NT2/D1 (cell line): ENCODE results near the gene MAFF.
"Not testable (repeated sequence)": the region's sequence is repeated elsewhere in the genome, so short reads cannot be mapped to it uniquely, and the experiment has no call there.

Source experiments
- DNase-seq: peaks from one replicate; pipeline ENCODE4 v3.0.0-alpha.2; 2011; ENCODE audit warnings: low read depth, low spot score
- H3K27me3 ChIP-seq: 2 replicates; pipeline ENCODE4 v1.6.0; 2011; ENCODE audit warnings: mild to moderate bottlenecking; ENCODE audit not compliant: insufficient read length, insufficient read depth
- H3K36me3 ChIP-seq: 2 replicates; pipeline ENCODE4 v1.6.1; 2011; ENCODE audit warnings: mild to moderate bottlenecking, low read length, mixed read lengths; ENCODE audit not compliant: insufficient read depth, insufficient read length
- H3K4me1 ChIP-seq: 2 replicates; pipeline ENCODE4 v1.5.1; 2011; ENCODE audit not compliant: insufficient read depth, insufficient read length
- H3K4me3 ChIP-seq: 2 replicates; pipeline ENCODE4 v1.5.1; 2011; ENCODE audit warnings: low read depth; ENCODE audit not compliant: insufficient read length
- H3K9ac ChIP-seq: 2 replicates; pipeline ENCODE4 v1.6.0; 2011; ENCODE audit warnings: low read depth; ENCODE audit not compliant: insufficient read length
- H3K9me3 ChIP-seq: 2 replicates; pipeline ENCODE4 v1.5.1; 2011; ENCODE audit warnings: mild to moderate bottlenecking, low read length; ENCODE audit not compliant: insufficient read depth
- SUZ12 ChIP-seq: IDR thresholded peaks from 2 replicates; pipeline ENCODE4 v1.6.1; 2011; ENCODE audit not compliant: insufficient read length, insufficient read depth; ENCODE audit errors: extremely low read depth
- YY1 ChIP-seq: IDR thresholded peaks from 2 replicates; pipeline ENCODE4 v1.6.1; 2011; ENCODE audit not compliant: insufficient read length, insufficient read depth
- ZNF274 ChIP-seq: IDR thresholded peaks from 2 replicates; pipeline ENCODE4 v1.6.1; 2011; ENCODE audit warnings: mild to moderate bottlenecking, low read depth, low read length

Gene MAFF

DNA sequence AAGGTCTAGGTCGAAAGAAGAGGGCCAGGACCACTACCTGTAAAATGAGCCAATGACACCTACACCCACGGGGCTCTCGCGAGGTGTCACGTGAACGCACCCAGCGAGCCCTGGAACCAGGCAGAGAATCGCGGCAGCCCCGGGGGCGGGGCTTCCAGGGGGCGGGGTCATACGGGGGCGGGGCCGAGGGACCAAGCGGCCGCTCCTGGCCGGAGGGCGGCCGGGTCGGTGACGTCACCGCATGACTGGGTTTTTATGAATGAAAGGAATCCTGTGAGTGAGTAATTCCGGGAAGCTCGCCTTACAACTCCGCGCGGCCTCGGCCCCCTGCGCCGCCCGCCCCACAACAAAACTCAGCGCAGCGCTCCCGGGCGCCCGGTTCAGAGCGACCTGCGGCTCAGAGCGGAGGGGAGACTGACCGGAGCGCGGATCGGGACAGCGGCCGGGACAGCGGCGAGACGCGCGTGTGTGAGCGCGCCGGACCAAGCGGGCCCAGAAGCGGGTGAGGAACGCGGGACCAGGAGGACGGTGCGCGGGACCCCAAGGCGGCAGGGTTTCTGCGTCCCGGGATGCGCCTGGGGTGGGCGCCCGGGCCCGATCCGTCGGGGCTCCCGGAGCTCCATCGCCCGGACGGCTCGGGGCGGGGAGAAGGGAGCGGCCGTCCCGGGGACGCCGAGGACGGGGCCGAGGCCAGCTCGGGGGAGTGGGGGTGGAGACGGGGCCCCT, at the start of gene MAFF:
Gene MAFF, plus strand, starts transcription at position 284 of the 726 bp plus-strand sequence. CDS start 11,860 bp downstream, outside the sequence.
- H3K4me1 ChIP-seq: peaks cover 28% of the 10 kb centered on the region
- H3K27me3 ChIP-seq: peaks cover 5% of the 10 kb centered on the region
- peak; percentile 87 for DNase-seq
- H3K36me3 ChIP-seq: no peaks in the 10 kb centered on the region
- H3K9me3 ChIP-seq: no peaks in the 10 kb centered on the region
- peak within 1 kb of the TSS; percentile 81 for H3K9ac ChIP-seq
- TF ChIP-seq YY1: no peak
- no peak for TF ChIP-seq SUZ12
- no peak for TF ChIP-seq ZNF274
- H3K4me3 ChIP-seq: peak within 1 kb of the TSS; percentile 69

DNA sequence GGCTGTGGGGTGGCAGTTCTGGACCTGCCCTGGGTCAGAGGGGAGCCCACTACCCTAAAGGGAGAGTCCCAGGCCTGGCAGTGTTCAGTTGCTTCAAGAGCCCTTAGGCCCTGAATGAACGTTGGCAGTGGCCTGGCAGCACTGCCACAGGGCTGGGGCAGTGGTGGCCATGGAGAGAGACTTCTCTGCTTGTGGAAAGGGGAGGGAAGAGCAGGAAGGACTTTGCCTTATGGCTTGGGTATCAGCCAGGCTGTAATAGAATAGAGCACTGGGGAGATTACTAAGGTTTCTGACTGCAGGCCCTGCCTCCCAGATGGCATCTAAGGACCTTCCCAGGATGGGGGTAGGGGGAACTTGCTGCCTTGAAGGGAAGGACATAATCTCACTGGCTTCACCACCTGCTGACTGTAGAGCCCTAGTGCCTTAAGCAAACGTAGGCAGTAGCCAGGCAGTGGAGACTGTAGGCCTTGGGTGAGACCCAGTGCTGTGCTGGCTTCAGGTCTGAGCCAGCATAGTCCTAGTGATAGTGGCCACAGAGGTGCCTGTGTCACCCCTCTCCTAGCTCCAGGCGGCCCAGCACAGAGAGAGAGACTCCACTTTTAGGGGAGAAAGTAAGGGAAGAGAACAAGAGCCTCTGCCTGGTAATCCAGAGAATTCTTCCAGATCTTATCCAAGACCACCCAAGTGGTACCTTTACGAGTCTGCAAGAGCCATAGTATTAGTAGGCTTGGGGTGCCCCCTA, 47.8 kb upstream of the MAFF start:
- H3K9me3 ChIP-seq: no peaks in the 10 kb centered on the region
- DNase-seq: no peak
- no peaks in the 10 kb centered on the region for H3K27me3 ChIP-seq
- no peak overlapping the region for H3K9ac ChIP-seq
- no peaks in the 10 kb centered on the region for H3K36me3 ChIP-seq
- no peak for TF ChIP-seq YY1
- no peak for TF ChIP-seq ZNF274
- no peak for TF ChIP-seq SUZ12
- no peak overlapping the region for H3K4me3 ChIP-seq
- no peaks in the 10 kb centered on the region for H3K4me1 ChIP-seq

DNA sequence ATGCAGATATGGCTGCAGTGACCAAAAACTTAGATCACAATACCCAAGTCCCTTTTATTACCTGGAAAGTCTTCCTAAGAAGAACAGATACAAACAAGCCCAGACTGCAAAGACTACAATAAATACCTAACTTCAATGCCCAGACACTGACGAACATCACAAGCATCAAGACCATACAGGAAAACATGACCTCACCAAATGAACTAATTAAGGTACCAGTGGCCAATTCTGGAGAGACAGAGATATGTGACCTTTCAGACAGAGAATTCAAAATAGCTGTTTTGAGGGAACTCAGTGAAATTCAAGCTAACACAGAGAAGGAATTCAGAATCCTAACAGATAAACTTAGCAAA, 47.3 kb upstream of the MAFF start:
- H3K4me3 ChIP-seq, H3K4me1 ChIP-seq, DNase-seq, H3K36me3 ChIP-seq, H3K9me3 ChIP-seq, H3K27me3 ChIP-seq, H3K9ac ChIP-seq: not testable (repeated sequence)

DNA sequence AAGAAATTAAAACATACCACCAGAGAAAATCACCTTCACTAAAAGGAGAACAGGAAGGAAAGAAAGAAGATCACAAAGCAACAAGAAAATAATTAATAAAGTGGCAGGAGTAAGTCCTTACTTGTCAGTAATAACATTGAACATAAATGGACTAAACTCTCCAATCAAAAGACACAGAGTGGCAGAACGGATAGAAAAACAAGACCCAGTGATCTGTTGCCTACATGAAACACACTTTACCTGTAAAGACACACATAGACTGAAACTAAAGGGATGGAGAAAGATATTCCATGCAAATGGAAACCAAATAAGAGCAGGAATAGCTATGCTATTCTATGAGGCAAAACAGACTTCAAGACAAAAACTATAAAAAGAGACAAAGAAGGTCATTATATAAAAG, 46.1 kb upstream of the MAFF start:
- no peak for TF ChIP-seq ZNF274
- no peak for TF ChIP-seq YY1
- TF ChIP-seq SUZ12: no peak
- Histone ChIP-seq H3K9ac (no peak overlapping the region), H3K27me3 (no peaks in the 10 kb centered on the region)

DNA sequence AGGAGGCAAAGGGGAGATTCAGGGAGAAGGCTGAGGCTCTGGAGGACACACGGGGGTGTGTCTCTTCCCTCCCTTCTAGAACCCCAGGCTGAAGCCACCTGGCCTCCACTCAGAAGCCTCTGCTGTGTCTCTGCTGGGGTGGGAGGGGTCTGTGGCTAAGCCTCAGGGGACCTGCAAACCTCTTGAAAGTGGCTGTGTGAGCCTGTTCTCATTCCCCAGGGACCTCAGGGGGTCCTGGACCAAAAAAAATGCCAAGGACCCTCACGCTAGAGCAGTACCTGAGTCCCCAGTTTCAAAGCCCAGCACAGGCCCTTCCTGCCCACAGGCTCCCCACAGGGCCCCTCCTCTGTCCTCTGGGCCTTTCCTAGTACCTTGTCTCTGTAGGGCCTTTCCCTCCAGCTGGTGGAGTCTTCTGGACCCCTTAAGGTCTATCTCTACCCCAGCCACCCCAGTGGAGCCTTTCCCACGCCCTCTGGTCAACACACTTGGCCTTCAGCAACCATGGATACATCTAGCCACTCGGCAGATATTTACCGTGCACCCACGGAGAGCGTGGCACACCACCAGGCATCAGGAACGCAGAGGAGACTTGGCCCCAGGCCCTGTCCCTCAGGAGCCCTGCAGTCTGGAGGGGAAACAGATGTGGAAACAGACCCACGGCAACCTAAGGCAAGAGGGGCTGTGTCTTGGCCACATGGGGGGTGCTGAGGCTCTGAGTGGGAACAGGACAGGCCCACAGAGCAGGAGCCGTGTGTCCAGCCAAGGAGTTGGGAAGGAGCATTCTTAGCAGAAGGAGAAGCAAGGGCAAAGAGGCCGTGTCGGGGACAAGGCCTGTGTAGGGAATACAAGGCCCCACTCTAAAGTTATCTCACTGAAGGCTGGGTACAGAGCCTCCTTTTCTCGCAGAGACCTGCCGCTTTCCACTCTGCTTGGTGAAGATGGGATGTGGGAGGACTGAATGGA, 38.6 kb upstream of the MAFF start:
- H3K4me1 ChIP-seq: peaks cover 3% of the 10 kb centered on the region
- no peak for DNase-seq
- no peak for TF ChIP-seq SUZ12
- no peak for TF ChIP-seq ZNF274
- TF ChIP-seq YY1: no peak

More for the DNA sequence above, 46.1 kb upstream of the MAFF start:
- Histone ChIP-seq H3K4me1 (no peaks in the 10 kb centered on the region), H3K9me3 (no peaks in the 10 kb centered on the region), H3K4me3 (no peak overlapping the region), H3K36me3 (no peaks in the 10 kb centered on the region)
- no peak for DNase-seq

DNA sequence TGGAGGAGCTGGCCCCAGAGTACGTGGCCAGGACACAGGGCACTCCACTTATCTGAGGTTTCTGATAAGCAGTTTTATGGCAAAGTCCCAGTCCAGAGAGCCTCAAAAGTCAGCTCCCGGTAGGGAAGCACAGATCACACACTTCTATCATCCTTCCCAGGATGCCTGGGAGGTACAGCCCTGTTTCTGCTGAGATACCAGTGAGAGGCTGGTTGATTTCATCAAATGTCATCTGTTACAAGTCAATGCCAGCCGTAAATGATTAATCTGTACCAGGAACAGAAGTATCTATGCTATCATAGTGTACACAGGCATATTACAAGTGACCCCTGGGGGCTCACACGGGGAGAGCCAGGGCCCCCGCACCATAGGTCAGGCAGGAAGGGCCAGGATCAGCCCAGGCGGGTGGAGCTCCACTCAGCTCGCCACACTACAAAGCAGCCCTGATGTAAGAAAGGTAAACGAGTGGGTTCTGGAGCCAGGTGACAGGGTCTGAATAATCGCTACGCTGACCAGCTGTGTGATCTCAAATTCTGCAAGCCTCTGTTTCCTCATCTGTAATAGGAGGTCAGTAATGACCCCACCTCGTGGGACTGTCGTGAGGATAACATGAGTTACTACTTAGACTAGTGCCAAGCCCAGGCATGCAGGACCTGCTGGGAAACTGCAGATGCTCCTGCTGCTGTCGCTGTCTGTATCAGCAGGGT, 37.8 kb upstream of the MAFF start:
- peaks cover 9% of the 10 kb centered on the region for H3K36me3 ChIP-seq
- no peak for TF ChIP-seq YY1
- no peak for TF ChIP-seq ZNF274
- no peak for TF ChIP-seq SUZ12
- peaks cover 3% of the 10 kb centered on the region for H3K4me1 ChIP-seq
- no peaks in the 10 kb centered on the region for H3K27me3 ChIP-seq
- H3K9me3 ChIP-seq: no peaks in the 10 kb centered on the region
- H3K9ac ChIP-seq: no peak overlapping the region
- H3K4me3 ChIP-seq: no peak overlapping the region
- DNase-seq: no peak

More for the DNA sequence above, 38.6 kb upstream of the MAFF start:
- Histone ChIP-seq H3K36me3 (peaks cover 7% of the 10 kb centered on the region), H3K9me3 (no peaks in the 10 kb centered on the region), H3K27me3 (no peaks in the 10 kb centered on the region), H3K4me3 (no peak overlapping the region), H3K9ac (no peak overlapping the region)

DNA sequence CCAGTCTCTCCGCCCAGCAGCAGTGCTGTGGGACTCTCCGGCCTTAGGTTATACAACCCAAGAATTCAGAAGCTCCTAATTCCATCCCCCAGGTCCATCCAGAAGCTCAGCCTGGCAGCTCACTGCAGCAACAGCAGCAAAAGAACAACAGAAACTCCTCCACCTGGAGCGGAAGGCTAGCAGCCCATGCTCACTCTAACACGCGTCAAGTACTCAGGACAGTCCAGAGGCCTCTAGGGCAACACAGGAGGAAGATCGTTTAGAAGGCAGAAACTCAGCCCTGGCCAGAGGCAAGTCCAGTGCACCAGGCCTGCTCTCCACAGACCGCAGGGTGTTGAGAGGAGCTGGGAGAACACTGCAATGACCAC, 37.3 kb upstream of the MAFF start:
- no peak for TF ChIP-seq YY1
- no peak for TF ChIP-seq ZNF274
- TF ChIP-seq SUZ12: no peak
- no peak overlapping the region for H3K4me3 ChIP-seq
- peaks cover 3% of the 10 kb centered on the region for H3K4me1 ChIP-seq
- H3K27me3 ChIP-seq: no peaks in the 10 kb centered on the region
- DNase-seq: no peak
- no peaks in the 10 kb centered on the region for H3K9me3 ChIP-seq
- peaks cover 9% of the 10 kb centered on the region for H3K36me3 ChIP-seq
- H3K9ac ChIP-seq: no peak overlapping the region
